Measurements from ENCODE around the gene TNFRSF18. TPM values are rescaled to one million over a fixed set of nuclear protein-coding genes. Genes with fewer than 3 reads are reported as not detected.

Gene TNFRSF18
- total RNA-seq, 1 donor from 2014 or later = 0.98 TPM

DNA sequence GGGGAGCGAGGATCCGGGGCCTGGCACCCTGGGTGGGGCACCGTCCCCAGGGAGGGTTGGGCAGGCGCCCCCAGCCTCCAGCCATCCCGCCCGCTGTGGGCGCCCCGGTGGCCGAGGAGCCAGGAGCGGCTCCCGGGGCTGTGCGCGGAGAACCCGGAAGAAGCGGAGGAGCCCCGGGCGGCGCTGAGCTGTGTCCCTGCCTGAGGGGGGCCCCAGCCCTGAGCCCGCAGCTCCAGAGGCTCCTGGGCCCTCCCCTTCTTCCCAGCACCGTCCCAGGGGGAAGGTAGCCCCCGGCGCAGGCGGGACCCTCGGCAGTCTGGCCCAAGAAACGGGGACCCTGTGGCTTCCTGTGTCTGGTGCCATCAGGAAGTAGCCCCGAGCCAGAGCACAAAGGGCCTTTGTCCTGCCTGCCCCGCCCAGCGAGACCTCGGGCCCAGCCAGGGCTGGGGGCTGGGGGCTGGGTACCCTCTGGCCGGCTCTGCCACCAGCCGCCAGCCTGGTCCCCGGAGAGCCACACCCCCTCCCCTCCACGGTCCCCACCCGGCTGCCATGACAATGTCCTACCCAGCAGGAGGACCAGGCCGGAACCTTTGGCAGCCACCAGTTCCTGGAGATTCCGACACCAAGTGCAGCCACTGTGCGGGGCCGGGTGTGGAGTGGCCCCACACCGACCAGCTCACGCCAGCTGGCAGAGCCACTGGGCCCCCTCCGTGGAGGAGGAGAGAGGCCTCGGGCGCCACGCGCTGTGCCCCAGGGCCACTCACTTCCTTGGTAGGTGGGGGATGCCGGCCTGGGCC, 48.3 kb downstream of the TNFRSF18 start:
- H3K9me3 ChIP-seq = no peaks in the 10 kb centered on the region
- TF ChIP-seq, protein P1, sequence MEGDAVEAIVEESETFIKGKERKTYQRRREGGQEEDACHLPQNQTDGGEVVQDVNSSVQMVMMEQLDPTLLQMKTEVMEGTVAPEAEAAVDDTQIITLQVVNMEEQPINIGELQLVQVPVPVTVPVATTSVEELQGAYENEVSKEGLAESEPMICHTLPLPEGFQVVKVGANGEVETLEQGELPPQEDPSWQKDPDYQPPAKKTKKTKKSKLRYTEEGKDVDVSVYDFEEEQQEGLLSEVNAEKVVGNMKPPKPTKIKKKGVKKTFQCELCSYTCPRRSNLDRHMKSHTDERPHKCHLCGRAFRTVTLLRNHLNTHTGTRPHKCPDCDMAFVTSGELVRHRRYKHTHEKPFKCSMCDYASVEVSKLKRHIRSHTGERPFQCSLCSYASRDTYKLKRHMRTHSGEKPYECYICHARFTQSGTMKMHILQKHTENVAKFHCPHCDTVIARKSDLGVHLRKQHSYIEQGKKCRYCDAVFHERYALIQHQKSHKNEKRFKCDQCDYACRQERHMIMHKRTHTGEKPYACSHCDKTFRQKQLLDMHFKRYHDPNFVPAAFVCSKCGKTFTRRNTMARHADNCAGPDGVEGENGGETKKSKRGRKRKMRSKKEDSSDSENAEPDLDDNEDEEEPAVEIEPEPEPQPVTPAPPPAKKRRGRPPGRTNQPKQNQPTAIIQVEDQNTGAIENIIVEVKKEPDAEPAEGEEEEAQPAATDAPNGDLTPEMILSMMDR (IDR thresholded peaks at IDR 0.05) = no peak
- ATAC-seq (peak; percentile 47), DNase-seq (peak; percentile 82)
- H3K27me3 ChIP-seq = no peaks in the 10 kb centered on the region
- peaks cover 10% of the 10 kb centered on the region for H3K4me1 ChIP-seq
- no peaks in the 10 kb centered on the region for H3K36me3 ChIP-seq
- H3K4me3 ChIP-seq = peak overlapping the region; percentile 77
- H3K27ac ChIP-seq = peak overlapping the region; percentile 98
- intact Hi-C loops (cut with DNase I) = no loop called here

DNA sequence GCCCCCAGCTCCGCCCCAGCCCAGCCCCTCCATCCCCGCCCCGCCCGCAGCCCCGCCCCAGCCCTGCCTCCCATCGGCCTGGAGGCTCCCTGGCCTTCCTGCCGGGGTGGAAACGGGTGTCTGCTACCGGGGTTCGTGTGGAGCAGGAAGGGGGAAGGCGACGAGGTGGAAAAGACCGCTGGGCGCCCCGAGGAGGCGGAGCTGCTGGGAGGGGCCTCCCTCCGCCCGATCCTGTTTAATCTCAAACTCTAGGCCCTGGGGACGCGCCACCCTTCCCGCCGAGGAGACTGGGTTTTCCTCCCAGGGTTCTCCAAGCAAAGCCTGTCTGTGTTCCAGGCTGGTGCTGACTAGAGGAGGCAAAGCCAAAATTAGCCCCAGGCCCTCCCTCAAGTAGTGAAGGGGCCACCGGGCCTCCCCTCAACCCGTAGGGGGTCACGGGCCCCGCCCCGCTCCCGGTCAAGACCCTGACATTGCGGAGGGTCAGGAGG, 48.9 kb downstream of the TNFRSF18 start:
- no peaks in the 10 kb centered on the region for H3K36me3 ChIP-seq
- ATAC-seq (peak; percentile 93), DNase-seq (peak; percentile 95)
- peak overlapping the region; percentile 77 for H3K4me3 ChIP-seq
- H3K27ac ChIP-seq = peak overlapping the region; percentile 98
- intact Hi-C loops (cut with DNase I) = no loop called here
- H3K27me3 ChIP-seq = no peaks in the 10 kb centered on the region
- peaks cover 10% of the 10 kb centered on the region for H3K4me1 ChIP-seq
- no peaks in the 10 kb centered on the region for H3K9me3 ChIP-seq
- TF ChIP-seq, protein P1 (IDR thresholded peaks at IDR 0.05) = no peak

DNA sequence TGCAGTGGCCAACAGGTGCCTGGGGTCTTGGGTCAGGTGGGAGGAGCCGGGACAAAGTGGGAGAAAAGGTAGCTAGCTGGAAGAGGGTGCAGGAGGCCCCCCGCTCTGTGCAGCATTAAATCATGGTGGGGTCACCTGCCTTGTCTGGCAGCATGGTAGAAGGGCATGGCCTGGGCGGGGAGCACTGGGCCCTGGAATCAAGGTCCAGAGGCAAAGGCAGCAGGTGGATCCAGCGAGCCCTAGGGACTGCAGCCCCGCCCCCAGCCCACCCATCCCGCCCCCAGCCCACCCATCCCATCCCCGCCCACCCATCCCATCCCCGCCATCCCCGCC, 49.4 kb downstream of the TNFRSF18 start:
- Histone ChIP-seq H3K27me3 (no peaks in the 10 kb centered on the region), H3K4me1 (peaks cover 10% of the 10 kb centered on the region), H3K9me3 (no peaks in the 10 kb centered on the region), H3K36me3 (no peaks in the 10 kb centered on the region), H3K27ac (no peak overlapping the region), H3K4me3 (no peak overlapping the region)
- no peak for DNase-seq
- TF ChIP-seq, protein P1 (IDR thresholded peaks at IDR 0.05) = no peak
- ATAC-seq = no peak
- intact Hi-C loops (cut with DNase I) = no loop called here

DNA sequence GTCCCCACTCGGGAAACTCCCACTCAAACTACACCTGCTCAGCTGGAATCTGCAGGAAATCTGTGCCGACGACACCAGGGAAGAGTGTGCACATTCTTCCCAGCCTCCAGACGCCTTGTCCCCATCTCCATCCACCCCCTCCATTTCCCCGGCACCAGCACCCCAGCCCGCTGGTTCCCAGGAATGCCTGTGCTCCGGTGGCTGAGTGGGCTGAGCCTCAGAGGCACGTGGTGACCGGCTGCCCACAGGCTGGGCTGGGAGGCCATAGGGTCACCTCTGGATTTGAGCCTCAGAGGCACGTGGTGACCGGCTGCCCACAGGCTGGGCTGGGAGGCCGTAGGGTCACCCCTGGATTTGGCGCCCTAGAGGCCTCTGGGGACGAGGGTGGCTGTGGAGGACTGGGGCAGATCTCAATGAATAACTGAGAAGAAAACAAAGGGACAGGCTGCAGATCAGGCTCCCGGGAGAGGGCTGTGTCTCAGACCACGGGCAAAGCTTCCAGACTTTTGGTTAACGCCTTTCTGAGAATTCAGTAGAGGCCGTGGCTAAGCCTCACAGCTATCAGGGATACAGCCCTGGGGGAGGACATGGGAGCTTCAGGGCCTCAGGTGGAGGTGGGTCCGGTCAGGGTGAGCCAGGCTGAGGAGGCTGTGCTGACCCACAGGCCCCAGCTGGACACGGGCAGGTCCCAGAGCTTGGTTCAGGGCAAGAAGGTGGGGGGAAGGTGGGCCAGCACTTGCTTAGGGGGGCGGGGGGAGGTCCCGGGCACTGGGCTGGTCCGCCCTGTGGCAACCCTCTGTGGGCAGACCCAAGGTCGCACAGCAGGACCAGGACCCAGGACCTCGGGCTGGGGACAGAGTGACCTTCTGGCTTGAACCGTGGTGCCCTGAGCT, 50.0 kb downstream of the TNFRSF18 start:
- Histone ChIP-seq H3K4me1 (peaks cover 10% of the 10 kb centered on the region), H3K27ac (no peak overlapping the region), H3K4me3 (no peak overlapping the region), H3K27me3 (no peaks in the 10 kb centered on the region), H3K36me3 (no peaks in the 10 kb centered on the region), H3K9me3 (no peaks in the 10 kb centered on the region)
- ATAC-seq (no peak), DNase-seq (no peak)
- TF ChIP-seq, protein P1 (IDR thresholded peaks at IDR 0.05) = no peak
- intact Hi-C loops (cut with DNase I) = no loop called here

DNA sequence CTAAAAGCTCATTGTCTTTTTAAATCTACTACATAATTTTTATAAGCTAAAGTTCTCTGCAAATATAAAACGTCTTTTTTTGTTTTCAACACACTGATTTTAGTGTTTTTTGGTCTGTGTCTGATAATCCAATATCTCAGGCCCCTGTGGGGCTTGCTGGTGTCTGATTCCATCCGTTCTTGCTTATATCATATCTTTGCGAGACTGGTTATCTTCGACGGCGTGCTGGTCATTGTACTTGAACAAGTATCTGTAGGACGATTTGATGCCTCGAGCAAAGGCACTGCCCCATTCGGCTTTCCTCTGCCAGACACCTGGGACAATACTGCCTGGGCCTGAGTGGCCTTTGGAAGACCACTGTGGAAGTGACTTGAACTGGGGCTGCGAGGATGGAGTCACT, 51.1 kb downstream of the TNFRSF18 start:
- TF ChIP-seq, protein P1 (IDR thresholded peaks at IDR 0.05) = no peak
- H3K27ac ChIP-seq = no peak overlapping the region

More for the DNA sequence above, 51.1 kb downstream of the TNFRSF18 start:
- Histone ChIP-seq H3K27me3 (no peaks in the 10 kb centered on the region), H3K4me3 (no peak overlapping the region), H3K9me3 (no peaks in the 10 kb centered on the region), H3K4me1 (peaks cover 10% of the 10 kb centered on the region), H3K36me3 (no peaks in the 10 kb centered on the region)
- ATAC-seq = no peak
- intact Hi-C loops (cut with DNase I) = no loop called here
- DNase-seq = no peak
